T-helper 2 cell (primary cell): ENCODE results near the gene BEX4.

Source experiments
- DNase-seq, 5 experiments: peaks; one replicate each; pipeline versions ENCODE4 v3.0.0 to v3.0.0-alpha.2; 2012 to 2022

Gene BEX4

DNA sequence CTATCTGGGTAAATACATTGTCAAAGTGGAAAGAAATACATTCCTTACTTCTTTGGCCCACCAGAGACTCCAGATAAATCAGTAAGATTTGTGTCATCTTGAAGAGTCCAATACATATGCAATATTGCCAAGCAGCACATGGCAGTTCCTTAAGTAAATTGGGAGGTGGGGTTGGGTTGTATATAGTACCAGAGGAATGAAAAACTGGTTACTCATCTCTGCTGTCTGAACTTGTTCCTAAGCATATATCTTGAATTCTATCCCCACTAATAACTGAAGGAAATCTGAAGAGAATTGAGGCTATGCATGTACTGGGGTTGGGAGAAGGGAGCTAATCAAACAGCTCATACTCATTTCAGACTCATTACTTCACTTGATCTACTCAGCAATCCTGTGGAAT lies 25.2 kb downstream of the BEX4 start:
- no peak for DNase-seq

DNA sequence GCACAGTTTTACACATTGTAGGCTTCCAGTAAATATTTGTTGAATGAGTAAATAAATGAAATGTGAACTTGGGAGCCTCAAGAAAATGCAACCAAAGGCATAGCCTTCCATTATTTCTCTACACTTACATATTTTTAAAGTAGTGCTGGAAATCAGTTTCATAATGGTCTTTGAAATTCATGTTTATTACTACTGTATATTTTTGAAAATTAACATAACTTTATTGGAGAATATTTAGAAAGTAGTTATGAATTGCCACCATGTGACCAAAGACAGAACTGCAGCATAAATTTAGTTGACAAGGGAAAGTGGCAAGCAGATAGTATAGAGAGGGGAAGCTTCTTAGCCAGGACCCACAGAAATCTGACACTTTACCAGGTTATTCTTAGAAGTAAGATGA lies 33.6 kb downstream of the BEX4 start:
- peak in 1 of 5 experiments; percentile 28 for DNase-seq

DNA sequence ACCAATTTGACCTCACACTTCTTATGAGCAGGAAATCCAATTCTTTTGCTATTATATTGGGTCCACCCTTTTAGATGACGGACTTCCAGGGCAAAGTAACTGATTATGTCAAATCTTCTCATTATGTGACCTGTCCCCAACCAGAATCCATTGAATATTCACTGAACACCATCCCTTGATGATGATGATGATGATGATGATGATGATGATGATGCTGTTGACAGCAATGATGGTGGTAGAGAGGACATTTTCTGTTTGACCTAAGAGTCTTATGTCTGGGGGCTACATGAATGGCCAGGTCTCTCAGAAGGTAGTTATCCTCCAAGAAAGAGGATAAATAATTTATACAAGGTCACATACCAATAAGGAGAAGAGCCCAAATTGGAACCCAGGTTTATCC lies 34.9 kb downstream of the BEX4 start:
- DNase-seq, result no peak

DNA sequence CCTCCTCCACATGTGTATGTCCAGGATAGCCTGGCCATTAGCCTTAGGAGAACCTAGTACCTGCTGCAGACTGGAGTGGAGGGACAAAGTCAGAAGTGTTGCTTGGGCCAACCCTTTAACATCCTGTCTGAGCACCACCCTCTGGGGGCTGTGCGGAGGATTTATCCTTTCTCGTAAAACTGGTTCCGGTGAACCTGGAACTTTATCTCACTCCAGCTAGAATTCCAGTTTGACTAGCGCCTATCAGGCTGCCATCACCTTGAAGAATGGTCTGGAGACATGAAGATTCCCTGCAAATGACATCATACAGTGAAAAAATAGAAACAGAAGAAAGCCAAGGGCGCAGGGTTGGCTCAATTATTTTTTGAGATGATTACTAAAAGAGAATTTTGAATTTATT lies 36.1 kb downstream of the BEX4 start:
- DNase-seq, result no peak

DNA sequence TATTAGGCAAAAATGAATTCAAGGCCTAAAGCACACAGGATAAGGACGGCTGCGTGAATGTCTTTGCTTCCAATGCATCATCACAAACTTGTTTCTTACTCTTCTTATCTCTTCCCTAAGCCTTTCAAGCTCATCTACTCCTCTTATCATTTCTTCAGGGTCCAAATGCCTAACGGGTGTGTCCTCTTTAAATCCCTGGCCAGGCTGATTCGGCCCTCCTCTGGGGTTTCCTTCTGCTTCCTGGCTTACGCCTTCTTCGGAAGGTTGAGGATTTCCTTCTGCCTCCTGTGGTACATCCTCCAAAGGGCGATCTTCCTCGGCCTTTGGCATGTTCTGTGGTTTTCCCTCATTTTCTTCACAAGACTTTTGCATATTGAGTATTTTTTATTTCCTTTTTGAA lies 38.7 kb downstream of the BEX4 start:
- DNase-seq, result no peak

DNA sequence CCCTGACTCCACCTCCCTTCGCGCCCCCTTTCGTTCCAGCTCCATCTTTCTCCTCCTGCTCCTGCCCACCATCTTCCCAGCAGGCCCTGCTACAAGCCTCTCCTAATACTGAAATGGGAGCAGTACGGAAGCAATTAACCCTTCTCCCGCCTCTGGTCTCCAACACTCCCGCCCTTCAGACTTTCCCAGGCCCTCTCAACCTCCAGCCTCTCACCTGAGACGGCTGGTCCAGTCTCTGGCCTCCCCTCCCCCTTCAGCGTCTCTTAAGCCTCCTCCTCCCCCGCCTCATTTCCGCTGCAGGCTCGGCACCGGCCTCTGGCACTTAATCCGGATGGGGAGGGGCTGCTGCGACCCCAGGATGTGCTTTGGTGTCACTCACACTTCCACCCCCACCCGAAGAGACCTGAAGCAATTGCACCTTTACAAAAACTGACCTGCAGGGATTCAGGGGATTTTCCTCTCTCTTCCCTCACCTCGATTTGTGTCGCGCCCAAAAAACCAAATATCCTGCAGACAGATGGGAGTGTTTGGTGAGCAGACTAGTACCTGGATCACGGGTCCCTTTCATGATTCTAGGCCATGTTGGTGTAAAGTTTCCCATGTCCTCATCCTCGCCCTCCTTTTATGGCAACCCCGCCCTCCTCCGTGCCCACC lies 39.4 kb downstream of the BEX4 start:
- peak in 2 of 5 experiments; percentile 19 to 61 for DNase-seq

DNA sequence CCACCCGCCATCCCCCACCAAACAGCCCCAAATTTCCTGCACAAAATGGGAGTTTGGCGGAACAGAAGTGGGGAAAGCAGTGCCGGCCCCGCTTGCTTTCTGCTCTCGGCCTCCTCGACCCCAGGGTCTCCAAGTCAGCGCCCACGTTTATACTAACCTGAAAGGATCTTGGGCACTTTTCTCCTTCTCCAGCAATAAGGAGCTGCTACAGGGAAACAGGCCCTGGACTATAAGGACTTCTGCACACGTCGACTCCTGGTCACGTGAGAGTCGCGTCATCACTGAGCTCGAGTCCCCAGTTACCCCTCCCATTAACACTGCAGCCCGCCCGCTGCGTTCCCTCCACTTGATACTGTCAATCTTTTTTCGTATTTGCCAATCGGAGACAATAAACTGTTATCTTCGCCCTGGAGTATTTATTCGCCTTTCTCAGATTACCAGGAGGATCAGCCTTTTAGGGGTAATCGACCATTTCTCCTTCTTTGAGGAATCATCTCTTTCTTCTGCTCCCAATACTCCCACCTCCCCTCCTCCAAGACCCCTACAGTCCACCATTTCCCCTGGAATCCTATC lies 40.1 kb downstream of the BEX4 start, which contains the start of gene TCEAL8:
Gene TCEAL8 (minus strand): TSS at position 235 of the 573 bp plus-strand sequence. CDS start 1,176 bp downstream, outside the sequence.
- peak; percentile 13 to 85 (median 47) for DNase-seq

DNA sequence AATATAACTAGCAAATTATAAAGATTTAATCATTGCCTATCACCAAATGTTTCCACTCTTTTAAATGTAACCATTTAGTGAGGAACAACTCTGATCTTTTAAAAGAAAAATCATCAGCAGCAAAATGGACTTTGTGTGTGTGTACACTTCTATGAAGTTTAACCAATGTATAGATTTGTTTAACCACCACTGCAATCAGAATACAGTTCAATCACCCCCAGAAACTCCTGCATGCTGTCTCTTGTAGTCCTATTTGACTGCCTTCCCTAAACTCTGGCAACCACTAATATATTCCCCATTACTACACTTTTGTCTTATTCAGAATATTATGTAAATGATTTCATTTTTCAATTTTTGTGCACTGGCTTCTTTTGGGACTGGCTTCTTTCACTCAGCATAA lies 41.7 kb downstream of the BEX4 start:
- no peak for DNase-seq

DNA sequence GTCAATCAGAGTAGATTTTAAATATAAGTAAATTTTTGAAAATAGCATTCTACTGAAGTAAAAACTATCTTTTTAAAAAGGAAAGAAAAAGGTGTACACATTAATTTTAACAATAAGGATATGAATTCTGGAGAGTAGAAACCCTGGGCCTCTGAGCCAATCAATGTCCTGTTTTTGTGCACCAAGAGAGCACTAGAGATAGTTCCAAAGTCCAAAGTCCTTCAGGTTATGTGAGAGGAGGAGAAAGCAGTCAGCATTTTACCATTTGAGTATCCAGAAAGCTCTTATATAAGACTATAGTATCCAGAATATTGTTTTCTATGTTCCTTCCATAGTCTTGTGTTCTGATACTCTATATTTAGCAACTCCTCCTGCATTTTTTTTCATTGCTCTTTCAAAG lies 43.4 kb downstream of the BEX4 start:
- no peak for DNase-seq
